Right lobe of liver (tissue), 4 donors: ENCODE results near the gene KIF18A.

ENCODE experiments used
- CTCF ChIP-seq, 4 donors: fragments of 200-600 bp in 3 of 4; fragments of 450-650 bp in 1 of 4; IDR thresholded peaks; one replicate each; pipeline versions ENCODE4 v1.5.1 to v1.8.0; 2016 to 2022; ENCODE audit warnings: antibody characterized with exemption in 4 of 4, mild to moderate bottlenecking in 2 of 4
- POLR2A ChIP-seq: fragments of 450-650 bp; IDR thresholded peaks from one replicate; pipeline ENCODE4 v1.6.1; 2017; ENCODE audit warnings: antibody characterized with exemption, mild to moderate bottlenecking
- donor health status: DM: no; HTN: no; CAD: no.
- donor health status: DM: no; HTN: no; CAD: no.
- donor health status: DM: no; HTN: yes; CAD: no.

GRCh38 chr11:28133146-28133545, 25.2 kb upstream of the KIF18A start:
- TF ChIP-seq CTCF (IDR thresholded peaks at IDR 0.05): no peak
- TF ChIP-seq POLR2A: no peak
